H1 (cell line): ENCODE measurements around the gene DLL1. TPM values are rescaled to one million over a fixed set of nuclear protein-coding genes. Genes with fewer than 3 reads are reported as not detected.

ENCODE experiments used
- CHD7 ChIP-seq: fragments of 300-600 bp; sonication (generic); IDR thresholded peaks from 2 replicates; pipeline ENCODE4 v1.7.1; 2012; ENCODE audit warnings: low read length, moderate library complexity, mild to moderate bottlenecking, inconsistent platforms; ENCODE audit not compliant: insufficient replicate concordance
- CTCF ChIP-seq, 3 experiments: IDR thresholded peaks; 1 replicate in 2 of 3; 2 replicates in 1 of 3; pipeline versions ENCODE4 v1.5.1 to v1.6.1; 2011; ENCODE audit warnings: low read length in 3 of 3, mild to moderate bottlenecking in 3 of 3, inconsistent platforms in 2 of 3, low read depth in 1 of 3, moderate library complexity in 1 of 3; ENCODE audit not compliant: insufficient read depth in 1 of 3; ENCODE audit errors: control extremely low read depth in 1 of 3
- E2F6 ChIP-seq: IDR thresholded peaks from 2 replicates; pipeline ENCODE4 v1.6.1; 2012; ENCODE audit warnings: inconsistent platforms
- JUND ChIP-seq: IDR thresholded peaks from 2 replicates; pipeline ENCODE4 v1.6.1; 2011; ENCODE audit warnings: mild to moderate bottlenecking, improper control_type of control experiment, low read length
- polyA plus RNA-seq, 7 experiments: library from polyadenylated mRNA; depleted of rRNA in 3 of 7; stranded (reverse) in 5 of 7; unstranded in 2 of 7; fragments of >200 nt in 5 of 7; fragments of 200-250 nt in 2 of 7; gene quantifications; 1 replicate in 5 of 7; 2 replicates in 1 of 7; 4 replicates in 1 of 7; pipeline versions ENCODE4 v1.2.1 to v1.2.3, GENCODE V29; 2011 to 2013; ENCODE audit warnings: missing spikeins in 2 of 7, mixed read lengths in 2 of 7
- total RNA-seq: library from RNA; stranded (reverse); fragmentation: NEBNext Ultra II Directional; extraction: Animal tissue kit (Norgen Biotek cat#: 25700); gene quantifications from 2 replicates; pipeline ENCODE4 v1.2.1, GENCODE V29; 2021

The DLL1 gene
- total and polyA plus RNA-seq, 2 of the 8 experiments (the other 6 are each of a cell fraction or from before 2014, with no cell fraction given), result 1.7 to 3.8 TPM

- TF ChIP-seq CHD7 (no peak), E2F6 (no peak), CTCF (IDR thresholded peaks at IDR 0.05; ENCODE audit: control extremely low read depth in 1 of 3, insufficient read depth in 1 of 3, low read depth in 1 of 3, low read length in 3 of 3) (no peak), JUND (no peak)
These were observed 45.3 kb downstream of the DLL1 start (continued) for GRCh38 chr6:170245475-170245992.
